ENCODE results near the gene PLXNA4. TPM values are rescaled to one million over a fixed set of nuclear protein-coding genes. Genes with fewer than 3 reads are reported as not detected.

PLXNA4 gene
- total RNA-seq, 1 experiment from 2014 or later, result 0.81 TPM

DNA sequence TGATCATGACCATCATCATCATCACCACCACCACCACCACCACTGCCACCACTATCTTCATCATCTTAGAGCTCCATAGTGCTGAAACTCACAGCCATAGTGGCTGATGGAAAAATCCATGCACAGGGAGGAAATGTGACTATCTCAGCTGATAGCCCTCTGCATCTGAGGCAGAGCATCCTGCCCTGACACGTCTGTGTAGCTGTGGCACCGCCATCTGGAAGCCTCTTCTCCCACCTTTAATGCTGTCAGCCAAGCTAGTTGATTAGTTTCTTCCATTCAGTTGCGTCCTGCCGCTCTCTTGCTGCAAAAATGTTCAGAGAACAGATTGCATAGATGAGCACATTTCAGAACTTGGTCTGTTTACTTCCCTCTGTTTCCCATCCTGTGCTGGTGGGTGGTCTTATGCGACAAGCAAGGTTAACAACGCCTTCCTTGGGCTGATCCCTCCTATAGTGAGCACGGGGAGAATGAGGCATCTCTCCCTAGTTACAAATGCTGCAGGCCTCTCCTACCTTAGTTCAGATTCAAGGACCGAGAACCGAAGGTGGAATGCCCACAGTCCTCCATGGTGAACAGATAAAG lies 478.6 kb downstream of the PLXNA4 start (continued):
- TF ChIP-seq CBFB (CRISPR knock-in tag; IDR thresholded peaks at IDR 0.05; ENCODE audit: low read depth) (no peak), TP53 (CRISPR knock-in tag; IDR thresholded peaks at IDR 0.05) (no peak)

- H3K4me1 Mint-ChIP-seq, result peaks cover 4% of the 10 kb centered on the region; the same call in 1 of the 2 replicates
- no peak overlapping the region for H3K4me3 Mint-ChIP-seq
- no peak overlapping the region for H3K27ac Mint-ChIP-seq
- H3K27me3 Mint-ChIP-seq (ENCODE audit: low read depth), result no peaks in the 10 kb centered on the region; the same call in none of the 2 replicates
- ATAC-seq (no peak), DNase-seq (ENCODE audit: low spot score) (no peak)
- H3K9me3 Mint-ChIP-seq, result no peaks in the 10 kb centered on the region
- POLR2A ChIA-PET, result interaction anchor here (0.7 kb wide), 1 partner anchor 530 kb away, joined by 3 read pairs; no protein-coding TSS in a partner anchor
- no peaks in the 10 kb centered on the region for H3K36me3 Mint-ChIP-seq
- CTCF ChIA-PET, result no interaction called here
- TF ChIP-seq, protein P1, sequence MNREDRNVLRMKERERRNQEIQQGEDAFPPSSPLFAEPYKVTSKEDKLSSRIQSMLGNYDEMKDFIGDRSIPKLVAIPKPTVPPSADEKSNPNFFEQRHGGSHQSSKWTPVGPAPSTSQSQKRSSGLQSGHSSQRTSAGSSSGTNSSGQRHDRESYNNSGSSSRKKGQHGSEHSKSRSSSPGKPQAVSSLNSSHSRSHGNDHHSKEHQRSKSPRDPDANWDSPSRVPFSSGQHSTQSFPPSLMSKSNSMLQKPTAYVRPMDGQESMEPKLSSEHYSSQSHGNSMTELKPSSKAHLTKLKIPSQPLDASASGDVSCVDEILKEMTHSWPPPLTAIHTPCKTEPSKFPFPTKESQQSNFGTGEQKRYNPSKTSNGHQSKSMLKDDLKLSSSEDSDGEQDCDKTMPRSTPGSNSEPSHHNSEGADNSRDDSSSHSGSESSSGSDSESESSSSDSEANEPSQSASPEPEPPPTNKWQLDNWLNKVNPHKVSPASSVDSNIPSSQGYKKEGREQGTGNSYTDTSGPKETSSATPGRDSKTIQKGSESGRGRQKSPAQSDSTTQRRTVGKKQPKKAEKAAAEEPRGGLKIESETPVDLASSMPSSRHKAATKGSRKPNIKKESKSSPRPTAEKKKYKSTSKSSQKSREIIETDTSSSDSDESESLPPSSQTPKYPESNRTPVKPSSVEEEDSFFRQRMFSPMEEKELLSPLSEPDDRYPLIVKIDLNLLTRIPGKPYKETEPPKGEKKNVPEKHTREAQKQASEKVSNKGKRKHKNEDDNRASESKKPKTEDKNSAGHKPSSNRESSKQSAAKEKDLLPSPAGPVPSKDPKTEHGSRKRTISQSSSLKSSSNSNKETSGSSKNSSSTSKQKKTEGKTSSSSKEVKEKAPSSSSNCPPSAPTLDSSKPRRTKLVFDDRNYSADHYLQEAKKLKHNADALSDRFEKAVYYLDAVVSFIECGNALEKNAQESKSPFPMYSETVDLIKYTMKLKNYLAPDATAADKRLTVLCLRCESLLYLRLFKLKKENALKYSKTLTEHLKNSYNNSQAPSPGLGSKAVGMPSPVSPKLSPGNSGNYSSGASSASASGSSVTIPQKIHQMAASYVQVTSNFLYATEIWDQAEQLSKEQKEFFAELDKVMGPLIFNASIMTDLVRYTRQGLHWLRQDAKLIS (CRISPR knock-in tag; IDR thresholded peaks at IDR 0.05; ENCODE audit: borderline replicate concordance), result no peak
- TF ChIP-seq, protein P2, sequence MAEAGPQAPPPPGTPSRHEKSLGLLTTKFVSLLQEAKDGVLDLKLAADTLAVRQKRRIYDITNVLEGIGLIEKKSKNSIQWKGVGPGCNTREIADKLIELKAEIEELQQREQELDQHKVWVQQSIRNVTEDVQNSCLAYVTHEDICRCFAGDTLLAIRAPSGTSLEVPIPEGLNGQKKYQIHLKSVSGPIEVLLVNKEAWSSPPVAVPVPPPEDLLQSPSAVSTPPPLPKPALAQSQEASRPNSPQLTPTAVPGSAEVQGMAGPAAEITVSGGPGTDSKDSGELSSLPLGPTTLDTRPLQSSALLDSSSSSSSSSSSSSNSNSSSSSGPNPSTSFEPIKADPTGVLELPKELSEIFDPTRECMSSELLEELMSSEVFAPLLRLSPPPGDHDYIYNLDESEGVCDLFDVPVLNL (CRISPR knock-in tag; IDR thresholded peaks at IDR 0.05; ENCODE audit: borderline replicate concordance, low read depth), result no peak
- TF ChIP-seq JUN (CRISPR knock-in tag; IDR thresholded peaks at IDR 0.05) (no peak), JAZF1 (CRISPR knock-in tag; IDR thresholded peaks at IDR 0.05) (no peak), ARID4B (CRISPR knock-in tag; IDR thresholded peaks at IDR 0.05; ENCODE audit: borderline replicate concordance) (no peak), MXD4 (CRISPR knock-in tag; IDR thresholded peaks at IDR 0.05; ENCODE audit: borderline replicate concordance) (no peak), SOX15 (CRISPR knock-in tag; IDR thresholded peaks at IDR 0.05) (no peak), CREM (CRISPR knock-in tag; IDR thresholded peaks at IDR 0.05) (no peak), ZNF138 (CRISPR knock-in tag; conservative IDR thresholded peaks at IDR 0.05) (no peak), ESRRA (CRISPR knock-in tag; IDR thresholded peaks at IDR 0.05; ENCODE audit: borderline replicate concordance) (no peak), MLX (CRISPR knock-in tag; IDR thresholded peaks at IDR 0.05) (no peak), SMAD4 (CRISPR knock-in tag; IDR thresholded peaks at IDR 0.05) (no peak)
- TF ChIP-seq, protein P3, sequence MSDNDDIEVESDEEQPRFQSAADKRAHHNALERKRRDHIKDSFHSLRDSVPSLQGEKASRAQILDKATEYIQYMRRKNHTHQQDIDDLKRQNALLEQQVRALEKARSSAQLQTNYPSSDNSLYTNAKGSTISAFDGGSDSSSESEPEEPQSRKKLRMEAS (CRISPR knock-in tag; IDR thresholded peaks at IDR 0.05), result no peak
- TF ChIP-seq, protein P4, sequence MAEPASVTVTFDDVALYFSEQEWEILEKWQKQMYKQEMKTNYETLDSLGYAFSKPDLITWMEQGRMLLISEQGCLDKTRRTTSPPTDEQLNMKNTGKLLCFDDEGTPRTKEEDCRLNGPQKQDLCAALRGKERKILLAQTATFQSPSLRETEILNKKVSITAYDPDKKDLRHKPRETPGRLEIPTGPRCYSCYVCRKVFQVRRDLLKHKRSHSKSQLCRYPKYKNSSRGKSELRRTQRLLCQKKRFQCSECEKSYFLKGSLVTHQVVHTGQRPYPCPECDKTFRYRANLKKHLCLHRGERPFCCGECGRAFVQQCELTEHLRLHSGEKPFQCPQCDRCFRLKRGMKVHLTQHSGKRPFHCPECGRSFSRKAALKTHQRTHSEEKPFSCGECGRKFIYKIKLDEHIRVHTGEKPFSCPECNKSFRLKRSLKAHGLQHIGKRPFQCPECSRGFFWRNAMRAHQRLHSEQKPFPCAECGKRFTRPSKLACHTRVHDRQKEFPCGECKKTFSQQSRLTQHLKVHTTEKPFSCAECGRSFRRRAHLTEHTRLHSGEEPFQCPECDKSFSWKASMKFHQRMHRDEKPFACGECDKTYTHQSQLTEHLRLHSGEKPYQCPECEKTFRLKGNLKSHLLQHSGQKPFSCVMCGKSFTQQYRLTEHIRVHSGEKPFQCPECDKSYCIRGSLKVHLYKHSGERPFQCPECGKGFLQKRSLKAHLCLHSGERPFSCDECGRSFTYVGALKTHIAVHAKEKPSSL (CRISPR knock-in tag; conservative IDR thresholded peaks at IDR 0.05), result no peak
- TF ChIP-seq, protein P5, sequence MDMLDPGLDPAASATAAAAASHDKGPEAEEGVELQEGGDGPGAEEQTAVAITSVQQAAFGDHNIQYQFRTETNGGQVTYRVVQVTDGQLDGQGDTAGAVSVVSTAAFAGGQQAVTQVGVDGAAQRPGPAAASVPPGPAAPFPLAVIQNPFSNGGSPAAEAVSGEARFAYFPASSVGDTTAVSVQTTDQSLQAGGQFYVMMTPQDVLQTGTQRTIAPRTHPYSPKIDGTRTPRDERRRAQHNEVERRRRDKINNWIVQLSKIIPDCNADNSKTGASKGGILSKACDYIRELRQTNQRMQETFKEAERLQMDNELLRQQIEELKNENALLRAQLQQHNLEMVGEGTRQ (CRISPR knock-in tag; IDR thresholded peaks at IDR 0.05), result no peak
- TF ChIP-seq, protein P6, sequence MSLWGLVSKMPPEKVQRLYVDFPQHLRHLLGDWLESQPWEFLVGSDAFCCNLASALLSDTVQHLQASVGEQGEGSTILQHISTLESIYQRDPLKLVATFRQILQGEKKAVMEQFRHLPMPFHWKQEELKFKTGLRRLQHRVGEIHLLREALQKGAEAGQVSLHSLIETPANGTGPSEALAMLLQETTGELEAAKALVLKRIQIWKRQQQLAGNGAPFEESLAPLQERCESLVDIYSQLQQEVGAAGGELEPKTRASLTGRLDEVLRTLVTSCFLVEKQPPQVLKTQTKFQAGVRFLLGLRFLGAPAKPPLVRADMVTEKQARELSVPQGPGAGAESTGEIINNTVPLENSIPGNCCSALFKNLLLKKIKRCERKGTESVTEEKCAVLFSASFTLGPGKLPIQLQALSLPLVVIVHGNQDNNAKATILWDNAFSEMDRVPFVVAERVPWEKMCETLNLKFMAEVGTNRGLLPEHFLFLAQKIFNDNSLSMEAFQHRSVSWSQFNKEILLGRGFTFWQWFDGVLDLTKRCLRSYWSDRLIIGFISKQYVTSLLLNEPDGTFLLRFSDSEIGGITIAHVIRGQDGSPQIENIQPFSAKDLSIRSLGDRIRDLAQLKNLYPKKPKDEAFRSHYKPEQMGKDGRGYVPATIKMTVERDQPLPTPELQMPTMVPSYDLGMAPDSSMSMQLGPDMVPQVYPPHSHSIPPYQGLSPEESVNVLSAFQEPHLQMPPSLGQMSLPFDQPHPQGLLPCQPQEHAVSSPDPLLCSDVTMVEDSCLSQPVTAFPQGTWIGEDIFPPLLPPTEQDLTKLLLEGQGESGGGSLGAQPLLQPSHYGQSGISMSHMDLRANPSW (CRISPR knock-in tag; conservative IDR thresholded peaks at IDR 0.05; ENCODE audit: low read depth), result no peak
These were observed 481.0 kb downstream of the PLXNA4 start for GRCh38 chr7:132095111-132095765.

Measured in WTC11 (cell line).